Activated T-helper 1 cell treated with anti-CD3 and anti-CD28 coated beads, Interleukin-2, amount 50 U/mL, for 16 hours (primary cell): ENCODE data around the gene DOCK7.
A peak's percentile ranks its signal among the peaks of the same experiment; 100 is the strongest.

Experiments used
- DNase-seq, 2 donors: peaks; one replicate each; pipeline ENCODE4 v3.0.0-alpha.2; 2020; ENCODE audit warnings: low read depth in 1 of 2, low spot score in 1 of 2

The DOCK7 gene

DNA sequence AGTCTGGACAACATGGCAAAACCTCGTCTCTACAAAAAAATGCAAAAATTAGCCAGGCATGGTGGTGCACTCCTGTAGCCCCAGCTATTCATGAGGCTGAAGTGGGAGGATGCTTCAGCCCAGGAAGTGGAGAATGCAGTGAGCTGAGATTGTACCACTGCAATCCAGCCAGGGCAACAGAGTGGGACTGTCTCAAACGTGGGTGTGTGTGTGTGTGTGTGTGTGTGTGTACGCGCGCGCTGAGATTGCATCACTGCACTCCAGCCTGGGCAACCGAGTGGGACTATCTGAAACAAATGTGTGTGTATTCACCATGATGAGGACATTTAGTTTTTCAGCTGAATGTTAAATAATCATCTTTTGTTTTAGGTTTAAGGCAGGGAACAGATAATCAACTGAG lies 230.2 kb downstream of the DOCK7 start:
- no peak for DNase-seq

DNA sequence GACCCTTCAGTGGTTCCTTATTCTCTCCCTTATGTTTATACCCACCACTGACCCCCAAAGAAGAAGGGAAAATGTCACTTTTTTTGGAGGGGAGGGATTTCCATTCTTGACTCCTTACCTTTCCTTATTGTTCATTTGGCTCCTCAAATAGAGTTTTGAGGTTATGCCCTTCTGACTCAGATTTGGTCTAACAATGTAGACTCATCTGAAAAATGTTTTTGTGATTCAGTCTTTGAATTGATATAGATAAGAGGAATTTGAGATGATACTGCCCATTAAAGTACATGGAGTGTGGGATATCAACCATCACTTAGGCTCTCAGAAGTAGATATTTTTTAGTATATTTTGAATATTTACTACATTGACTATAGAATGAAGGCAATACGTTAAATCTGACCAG lies 235.2 kb downstream of the DOCK7 start:
- DNase-seq, result no peak

DNA sequence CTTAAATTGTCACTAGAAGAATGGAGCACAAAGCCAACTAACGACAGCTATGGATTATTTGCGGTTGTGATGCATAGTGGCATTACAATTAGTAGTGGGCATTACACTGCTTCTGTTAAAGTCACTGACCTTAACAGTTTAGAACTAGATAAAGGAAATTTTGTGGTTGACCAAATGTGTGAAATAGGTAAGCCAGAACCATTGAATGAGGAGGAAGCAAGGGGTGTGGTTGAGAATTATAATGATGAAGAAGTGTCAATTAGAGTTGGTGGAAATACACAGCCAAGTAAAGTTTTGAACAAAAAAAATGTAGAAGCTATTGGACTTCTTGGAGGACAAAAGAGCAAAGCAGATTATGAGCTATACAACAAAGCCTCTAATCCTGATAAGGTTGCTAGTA lies 237.9 kb downstream of the DOCK7 start:
- no peak for DNase-seq

DNA sequence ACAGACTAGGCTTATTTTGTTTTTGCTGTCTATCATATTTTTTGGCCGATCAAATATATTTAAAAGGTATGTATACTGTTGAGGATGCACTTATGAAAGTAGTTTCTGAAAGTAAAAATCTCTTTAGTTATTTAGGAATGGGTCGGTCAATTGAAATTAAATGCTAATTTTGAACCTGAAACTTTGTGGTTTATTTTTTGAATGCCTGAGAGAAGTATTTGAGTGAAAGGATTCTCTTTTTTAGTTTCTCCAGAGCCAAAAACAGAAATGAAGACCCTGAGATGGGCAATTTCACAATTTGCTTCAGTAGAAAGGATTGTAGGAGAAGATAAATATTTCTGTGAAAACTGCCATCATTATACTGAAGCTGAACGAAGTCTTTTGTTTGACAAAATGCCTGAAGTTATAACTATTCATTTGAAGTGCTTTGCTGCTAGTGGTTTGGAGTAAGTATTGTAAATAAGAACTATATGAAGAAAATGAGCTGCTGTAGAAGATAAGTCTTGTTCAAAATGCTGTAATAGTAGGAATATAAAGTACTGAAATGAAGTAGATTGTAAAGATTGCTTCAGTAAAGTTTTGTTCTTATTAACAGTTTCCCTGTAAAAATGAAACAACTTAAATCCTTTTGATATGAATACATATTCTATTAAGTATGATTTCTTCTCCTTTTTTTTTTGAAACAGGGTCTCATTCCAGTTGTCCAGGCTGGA lies 239.8 kb downstream of the DOCK7 start:
- no peak for DNase-seq

DNA sequence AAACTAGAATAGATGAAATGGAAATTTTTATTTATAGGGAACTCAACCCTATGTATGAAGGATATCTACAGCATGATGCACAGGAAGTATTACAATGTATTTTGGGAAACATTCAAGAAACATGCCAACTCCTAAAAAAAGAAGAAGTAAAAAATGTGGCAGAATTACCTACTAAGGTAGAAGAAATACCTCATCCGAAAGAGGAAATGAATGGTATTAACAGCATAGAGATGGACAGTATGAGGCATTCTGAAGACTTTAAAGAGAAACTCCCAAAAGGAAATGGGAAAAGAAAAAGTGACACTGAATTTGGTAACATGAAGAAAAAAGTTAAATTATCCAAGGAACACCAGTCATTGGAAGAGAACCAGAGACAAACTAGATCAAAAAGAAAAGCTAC lies 243.5 kb downstream of the DOCK7 start:
- no peak for DNase-seq

DNA sequence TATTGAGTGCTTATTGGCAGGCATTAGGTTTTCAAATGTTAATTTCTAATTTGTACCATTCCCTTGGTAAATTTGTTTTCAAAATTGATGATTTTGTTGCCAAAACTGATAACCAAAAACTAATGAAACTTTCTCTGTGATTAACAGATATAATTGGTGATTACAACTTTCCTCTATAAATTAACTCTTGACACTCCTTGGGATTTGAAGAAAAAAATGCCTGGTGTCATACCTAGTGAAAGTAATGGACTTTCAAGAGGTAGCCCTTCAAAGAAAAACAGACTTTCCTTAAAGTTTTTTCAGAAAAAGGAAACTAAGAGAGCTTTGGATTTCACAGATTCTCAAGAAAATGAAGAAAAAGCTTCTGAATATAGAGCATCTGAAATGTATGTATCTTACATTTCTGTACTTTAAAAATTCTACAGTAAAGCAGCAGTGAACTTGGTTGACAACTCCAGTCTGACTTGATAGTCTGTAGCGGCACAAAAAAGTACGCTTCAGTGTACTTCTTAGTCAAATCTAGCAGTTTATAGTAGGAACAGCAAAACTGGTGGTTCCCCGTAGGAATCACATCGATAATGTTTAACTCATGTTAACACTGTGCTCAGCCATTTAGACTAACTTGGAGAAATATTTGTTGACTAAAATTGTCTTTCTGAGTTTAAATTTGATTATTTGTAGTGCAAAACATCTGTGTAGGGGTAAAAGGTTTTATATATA lies 248.4 kb downstream of the DOCK7 start:
- DNase-seq, result no peak

DNA sequence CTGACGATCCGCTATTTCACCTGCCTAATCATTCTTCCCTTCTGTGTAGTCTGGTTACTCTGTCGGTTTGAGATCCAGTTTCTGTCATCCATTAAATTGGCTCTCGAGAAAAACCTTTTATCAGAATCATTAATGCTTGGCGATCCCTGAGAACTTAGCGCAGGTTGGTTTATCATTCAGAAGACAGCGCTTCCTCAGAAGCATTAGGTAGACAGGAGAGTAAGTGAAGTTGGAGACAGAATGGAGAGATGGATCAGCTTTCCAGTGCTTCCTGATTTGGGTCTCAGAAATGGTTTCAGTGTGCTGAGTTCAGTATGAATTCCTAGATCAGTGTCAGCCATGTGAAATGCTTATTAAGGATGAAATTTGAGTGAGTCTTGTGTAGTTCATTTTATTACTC lies 250.0 kb downstream of the DOCK7 start:
- DNase-seq, result no peak

DNA sequence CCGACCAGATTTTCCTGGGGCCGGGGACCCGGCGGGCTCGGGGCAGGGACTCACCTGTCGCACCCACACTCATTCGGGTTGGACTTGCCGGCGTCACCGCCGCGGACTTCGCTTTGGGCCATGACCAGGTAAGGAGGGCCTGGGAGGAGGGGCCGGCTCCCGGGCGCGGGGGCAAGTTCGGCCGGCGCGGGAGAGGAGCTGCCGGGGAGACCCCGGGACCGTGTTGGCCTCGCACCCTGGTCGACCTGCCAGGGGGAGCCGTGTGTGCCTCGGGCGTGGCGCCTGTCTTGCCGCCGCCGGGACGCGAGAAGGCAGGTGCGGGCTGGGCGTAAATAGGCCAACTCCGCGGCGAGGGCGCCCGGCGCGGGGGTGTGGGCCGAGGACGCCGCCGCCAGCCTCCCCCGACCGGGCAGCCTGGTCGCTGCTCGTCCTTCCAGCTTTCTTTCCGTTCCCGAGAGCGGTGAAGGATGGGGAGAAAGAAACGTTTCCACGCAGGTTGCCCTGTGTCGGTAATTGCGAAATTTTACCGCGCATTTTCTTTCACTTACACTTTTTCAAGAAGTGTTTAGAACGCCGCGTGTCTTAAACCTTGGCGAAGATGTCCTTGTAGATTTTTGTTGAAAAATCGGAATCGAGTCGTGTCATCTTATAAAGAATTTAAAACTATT lies 250.8 kb downstream of the DOCK7 start:
- peak; percentile 19 to 23 for DNase-seq

DNA sequence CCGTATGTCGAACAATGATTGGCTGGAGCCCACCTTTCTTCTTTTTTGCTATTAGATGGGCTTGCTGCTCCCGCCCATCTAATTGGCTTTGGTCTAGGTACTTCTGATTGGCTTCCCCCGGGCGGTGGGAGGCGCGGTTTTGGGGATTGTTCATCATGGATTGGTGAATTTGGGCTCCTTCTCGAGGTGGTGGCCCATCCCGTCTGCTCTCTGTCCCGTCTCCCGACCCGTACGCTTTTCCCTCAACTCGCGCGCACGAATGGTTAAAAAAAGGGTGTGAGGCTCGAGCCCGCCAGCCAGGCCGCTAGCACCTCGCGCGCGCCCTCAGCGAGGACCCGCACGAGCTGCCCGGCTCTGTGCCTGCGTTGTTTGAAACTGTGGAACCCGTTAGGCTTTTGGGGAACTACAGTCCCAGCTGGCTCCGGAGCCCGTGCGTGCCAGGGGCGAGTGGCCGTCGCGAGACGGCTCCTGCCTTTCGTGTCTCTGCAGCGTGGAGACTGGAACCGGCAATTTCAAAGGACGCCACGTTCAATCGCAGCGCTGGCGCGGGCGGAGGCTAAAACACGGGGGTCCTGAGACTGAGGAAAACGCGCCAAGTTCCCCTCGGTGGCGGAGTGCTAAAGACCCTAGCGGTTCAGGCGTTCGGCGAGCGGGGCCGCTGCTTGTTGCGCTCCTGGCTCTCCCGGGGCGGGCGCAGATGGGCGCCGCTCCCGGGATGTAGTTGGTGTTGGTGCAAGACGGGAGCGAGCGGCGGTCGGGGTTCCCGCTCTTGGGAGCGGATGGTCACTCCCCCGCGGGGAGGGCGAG lies 251.5 kb downstream of the DOCK7 start, which contains the start of gene USP1:
Gene USP1, plus strand, starts transcription at position 584 of the 807 bp plus-strand sequence. CDS start 2,819 bp downstream, outside the sequence.
- peak; percentile 94 for DNase-seq

DNA sequence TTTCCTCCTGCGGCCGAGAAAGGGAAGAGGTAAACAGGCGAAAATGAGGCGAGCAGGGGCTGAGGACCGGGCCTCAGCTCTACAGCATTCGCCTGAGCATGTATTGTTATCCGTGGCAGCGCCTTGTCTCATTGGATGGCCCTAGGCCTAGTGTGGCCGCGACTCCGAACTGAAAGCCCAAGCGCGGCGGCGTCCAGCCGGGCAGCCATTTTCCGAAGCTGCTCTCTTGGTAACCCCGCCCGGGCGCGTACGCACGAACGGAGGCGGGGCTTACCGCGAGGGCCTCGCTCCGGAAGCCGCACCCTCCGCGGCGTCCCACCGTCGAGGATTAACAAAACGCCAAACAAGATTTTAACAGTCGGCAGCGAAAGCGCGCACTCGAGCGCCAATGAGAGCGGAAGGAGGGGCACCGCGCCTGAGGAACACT lies 252.1 kb downstream of the DOCK7 start:
- DNase-seq, result peak; percentile 90 to 94

DNA sequence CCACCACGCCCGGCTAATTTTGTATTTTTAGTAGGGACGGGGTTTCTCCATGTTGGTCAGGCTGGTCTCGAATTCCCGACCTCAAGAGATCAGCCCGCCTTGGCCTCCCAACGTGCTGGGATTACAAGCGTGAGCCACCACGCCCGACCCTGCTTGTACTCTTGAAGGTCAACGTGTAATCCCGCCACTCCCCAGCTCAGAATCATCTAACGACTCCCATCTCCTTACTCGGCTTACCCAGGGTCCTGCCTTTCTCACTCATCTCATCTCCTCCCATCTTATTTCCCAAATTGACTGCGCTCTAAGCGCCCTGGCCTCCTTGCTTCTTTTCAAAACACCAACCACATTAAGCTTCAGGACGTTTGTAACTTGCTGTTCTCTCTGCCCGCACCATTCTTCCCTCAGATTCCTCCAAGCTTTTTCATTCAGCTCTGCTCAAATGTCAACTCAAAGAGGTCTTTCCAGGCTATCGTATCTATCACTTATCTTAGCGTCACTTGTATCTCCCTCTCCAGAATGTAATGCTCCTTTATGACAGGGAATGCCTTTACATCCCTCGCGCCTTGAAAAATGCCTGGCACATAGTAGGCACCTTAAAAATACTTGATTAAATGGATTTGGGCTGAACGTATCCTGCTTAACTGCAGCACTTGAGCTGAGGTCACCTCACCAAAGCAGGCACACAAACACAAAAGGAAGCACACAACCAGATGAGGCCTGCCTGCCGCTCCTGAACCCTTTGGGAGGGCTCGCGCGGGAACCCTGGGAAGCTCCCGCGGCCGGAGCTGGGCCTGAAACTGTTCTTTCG lies 252.8 kb downstream of the DOCK7 start:
- no peak for DNase-seq

DNA sequence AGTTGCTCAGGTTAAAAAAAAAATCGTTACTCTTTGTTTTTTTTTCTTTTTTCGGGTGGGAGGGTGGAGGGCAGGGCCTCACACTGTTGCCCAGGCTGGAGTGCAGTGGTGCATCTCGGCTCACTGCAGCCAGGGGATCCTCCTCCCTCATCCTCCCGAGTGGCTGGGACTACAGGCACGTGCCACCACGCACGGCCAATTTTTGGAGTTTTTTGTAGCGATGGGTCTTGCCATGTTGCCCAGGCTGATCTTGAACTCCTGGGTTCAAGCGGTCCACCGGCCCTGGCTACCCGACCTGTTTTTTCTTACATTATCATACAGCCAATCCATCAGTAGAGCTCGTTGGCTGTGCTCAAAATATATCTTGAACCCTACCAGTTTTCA lies 253.6 kb downstream of the DOCK7 start:
- DNase-seq, result no peak

DNA sequence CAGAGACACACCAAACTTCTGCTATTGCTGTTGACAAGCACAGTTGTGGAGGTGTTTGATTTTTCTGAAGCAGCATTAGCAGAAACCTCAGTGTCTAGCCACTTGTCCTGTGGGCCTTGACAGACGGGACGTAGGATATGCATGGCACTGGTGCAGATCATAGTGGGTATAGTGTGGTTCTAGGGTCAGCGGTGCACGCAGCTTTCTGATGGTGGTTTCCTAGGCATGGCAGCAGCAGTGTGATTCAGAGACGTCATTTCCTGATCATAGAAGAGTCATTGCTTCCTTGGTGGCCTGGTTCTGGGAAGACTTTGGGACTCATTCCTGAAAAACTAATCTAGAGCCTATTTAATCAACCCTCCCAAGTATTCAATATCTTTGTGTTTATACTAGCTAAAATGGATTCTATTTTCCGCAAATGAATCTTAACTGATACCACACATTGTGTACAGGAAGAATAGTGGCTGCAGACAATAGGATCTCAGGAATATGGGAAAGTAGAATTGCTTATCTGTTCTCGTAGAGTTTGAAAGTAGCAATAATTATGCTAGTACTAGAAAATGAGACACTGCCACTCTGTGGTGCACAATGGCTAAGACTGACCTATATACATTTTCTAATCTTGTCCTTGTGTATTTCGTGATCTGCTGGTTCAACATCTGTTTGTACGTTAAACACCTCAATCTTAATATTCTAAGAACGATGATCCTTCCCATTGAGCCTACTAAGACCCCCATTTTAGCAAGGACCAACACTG lies 254.1 kb downstream of the DOCK7 start:
- no peak for DNase-seq

DNA sequence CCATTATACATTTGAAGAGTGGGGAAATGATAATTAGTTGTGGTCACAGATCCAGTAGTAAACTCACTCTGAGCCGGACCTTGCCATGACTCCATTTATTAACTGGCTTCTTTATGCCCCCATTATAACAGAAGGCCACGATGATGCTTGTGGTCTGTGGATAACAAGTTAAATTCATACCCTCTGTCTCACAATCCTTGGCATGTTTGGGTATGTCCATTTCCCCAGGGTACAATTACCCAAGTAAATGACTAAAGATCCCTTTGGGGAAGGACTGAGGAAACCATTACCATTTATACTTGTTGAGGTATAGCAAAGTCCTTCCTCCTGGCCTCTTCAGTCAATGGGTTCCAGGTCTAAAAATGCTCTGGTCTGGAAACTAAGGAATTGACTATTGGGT lies 258.6 kb downstream of the DOCK7 start:
- DNase-seq, result no peak

DNA sequence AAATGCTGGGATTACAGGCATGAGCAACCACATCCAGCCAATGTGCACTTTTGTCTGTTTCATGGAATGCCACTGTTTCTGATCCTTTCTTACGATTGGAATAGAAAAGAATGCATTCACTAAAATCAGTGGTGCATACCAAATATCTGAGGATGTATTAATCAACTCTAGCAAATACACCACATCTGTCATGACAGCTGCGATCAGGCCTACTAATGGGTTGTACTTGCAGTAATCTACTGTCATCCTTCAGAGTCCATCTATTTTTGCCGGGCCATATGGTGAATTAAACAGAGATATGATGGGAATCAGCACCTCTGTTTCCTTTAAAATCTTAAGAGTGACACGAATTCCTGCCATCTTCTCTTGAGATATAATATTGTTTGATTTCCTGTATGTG lies 259.8 kb downstream of the DOCK7 start:
- no peak for DNase-seq

DNA sequence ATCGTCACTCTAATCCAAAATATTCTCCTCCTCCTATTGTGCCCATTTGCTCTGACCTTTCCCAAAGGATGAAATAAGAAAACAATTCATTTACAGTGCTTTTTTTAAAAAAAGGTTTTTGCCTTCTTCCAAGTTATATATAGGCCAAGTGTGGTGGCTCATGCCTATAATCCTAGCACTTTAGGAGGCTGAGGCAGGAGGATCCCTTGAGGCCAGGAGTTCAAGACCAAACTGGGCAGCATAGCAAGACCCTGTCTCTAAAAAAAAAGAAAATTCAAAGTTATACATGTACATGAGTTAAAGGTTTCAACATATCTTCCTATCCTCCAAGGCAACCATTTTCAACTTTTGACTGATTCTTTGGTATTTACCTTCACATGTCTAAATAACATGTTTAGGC lies 261.4 kb downstream of the DOCK7 start:
- DNase-seq, result no peak

DNA sequence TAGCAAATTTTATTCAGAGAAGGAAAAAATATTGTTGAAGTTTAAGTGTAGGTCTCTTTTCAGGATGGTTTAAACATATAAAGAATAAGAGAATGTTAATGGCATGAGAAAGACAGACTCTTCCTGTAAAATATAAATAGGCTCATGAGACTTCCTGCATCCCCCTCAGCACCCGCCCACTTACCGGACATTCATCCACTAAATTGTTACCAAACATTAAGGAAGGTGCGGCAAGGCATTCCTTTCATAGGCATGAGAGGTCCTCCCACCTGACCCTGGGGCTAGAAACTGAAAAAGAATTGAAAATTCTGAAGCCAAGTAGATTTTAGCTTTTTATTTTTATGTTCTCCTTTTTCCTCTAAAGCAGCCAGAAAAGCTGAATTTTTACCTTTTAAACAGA lies 261.9 kb downstream of the DOCK7 start:
- DNase-seq, result no peak

DNA sequence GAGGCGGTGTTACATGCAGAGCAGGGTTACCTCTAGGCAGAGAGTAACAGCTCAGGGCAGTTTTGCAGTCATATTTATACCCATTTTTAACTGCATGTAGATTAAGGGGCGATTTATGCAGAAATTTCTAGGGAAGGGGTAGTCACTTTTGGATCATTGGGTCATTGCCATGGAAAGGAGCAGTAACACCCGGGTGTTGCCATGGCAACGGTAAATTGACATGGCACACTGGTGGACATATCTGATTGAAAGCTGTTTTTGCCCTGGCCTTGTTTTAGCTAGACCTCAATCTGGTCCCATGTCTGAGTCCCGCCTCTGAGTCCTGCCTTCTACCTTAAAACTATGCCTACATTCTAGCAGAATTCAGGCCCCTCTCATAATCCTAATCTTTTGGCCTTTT lies 263.1 kb downstream of the DOCK7 start:
- no peak for DNase-seq

DNA sequence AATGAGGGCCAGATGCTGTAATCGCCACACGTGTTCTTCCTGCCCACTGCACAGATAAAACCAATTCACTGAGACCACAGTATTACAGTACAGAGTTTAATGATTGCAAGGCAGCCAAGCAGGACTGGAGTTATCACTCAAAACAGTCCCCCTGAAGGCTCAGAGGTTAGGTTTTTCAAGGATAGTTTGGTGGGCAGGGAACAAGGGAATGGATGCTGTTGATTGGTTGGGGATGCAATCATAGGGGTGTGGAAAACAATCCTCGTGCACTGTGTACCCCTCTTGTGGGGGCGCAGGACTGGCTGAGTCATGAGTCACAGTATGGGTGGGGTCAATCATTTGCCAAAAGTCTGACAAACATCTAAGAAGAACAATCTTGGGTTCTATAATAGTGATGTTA lies 263.8 kb downstream of the DOCK7 start:
- no peak for DNase-seq
